ENCODE measurements around the gene RNF181. TPM values are rescaled to one million over a fixed set of nuclear protein-coding genes. Genes with fewer than 3 reads are reported as not detected.
A peak's percentile ranks its signal among the peaks of the same experiment; 100 is the strongest.
"Not testable (repeated sequence)": the region's sequence is repeated elsewhere in the genome, so short reads cannot be mapped to it uniquely, and the experiment has no call there.

RNF181 gene
- polyA plus RNA-seq, 1 donor from 2014 or later = 206 TPM

DNA sequence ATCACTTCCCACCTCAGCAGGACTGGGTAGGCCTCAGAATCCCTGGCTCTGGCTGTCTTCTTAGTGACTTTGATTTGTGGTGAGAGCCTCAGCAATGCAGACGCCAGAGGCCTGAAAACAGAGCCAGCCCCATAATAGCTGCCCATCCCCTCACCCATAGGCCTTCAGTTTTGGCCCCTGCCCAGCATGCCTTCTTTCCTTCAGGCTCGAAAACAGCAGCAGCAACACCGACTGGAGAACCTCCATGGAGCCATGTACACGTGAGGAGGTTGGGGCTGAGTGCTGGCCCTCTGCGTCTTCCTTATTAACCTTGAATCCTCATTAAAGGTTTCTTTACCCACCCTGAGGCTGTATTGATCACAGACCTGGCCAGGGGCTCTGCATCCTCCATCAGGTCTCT is 1.7 kb downstream of the RNF181 start:
- Mint-ChIP-seq H3K27ac (peak overlapping the region in 1 of 3 donors; percentile 31), H3K4me1 (peaks cover 15 to 31% (median 24%) of the 10 kb centered on the region in 3 donors), H3K27me3 (no peaks in the 10 kb centered on the region), H3K36me3 (peaks cover 3% of the 10 kb centered on the region), H3K9me3 (no peaks in the 10 kb centered on the region), H3K4me3 (peak overlapping the region in 2 of 4 donors; percentile 51 to 96)

DNA sequence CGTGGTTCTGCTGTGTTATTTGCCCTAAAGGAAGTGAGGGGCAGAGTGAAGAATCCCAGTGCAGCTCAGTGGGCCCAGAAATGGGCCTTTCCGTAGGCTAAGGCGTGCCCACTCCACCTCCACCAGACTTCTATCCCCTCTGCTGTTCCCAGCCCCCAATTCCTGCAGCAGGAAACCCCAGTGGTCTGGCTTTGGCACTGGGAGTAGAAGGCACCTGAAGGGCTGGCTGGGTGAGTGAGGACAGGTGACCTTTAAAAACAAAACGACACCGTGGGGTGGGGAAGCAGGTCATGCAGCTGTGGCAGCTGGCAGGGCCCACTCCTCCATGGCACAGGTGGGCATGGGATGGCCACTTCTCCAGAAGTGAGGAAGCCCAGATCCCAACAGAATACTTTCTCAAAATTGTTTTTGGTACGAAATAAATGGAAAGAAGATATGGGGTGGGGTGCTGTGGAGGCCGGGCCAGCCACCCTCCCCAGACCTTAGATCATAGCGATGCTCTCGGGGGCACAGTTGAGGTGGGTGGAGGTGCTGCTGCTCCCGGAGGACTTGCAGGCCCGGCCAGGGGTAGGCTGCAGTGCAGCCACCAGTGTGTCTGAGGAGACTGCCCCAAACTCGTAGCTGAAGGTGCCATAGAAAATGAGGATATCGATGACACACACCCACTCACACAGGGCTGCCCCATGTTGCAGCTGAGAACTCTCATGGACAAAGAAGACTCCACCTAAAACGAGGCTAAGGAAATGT is 3.2 kb downstream of the RNF181 start:
- Mint-ChIP-seq H3K9me3 (no peaks in the 10 kb centered on the region), H3K36me3 (peaks cover 3% of the 10 kb centered on the region), H3K27ac (peak overlapping the region in 1 of 3 donors; percentile 37), H3K4me1 (peaks cover 20 to 35% (median 28%) of the 10 kb centered on the region in 3 donors), H3K4me3 (peak overlapping the region in 2 of 4 donors; percentile 66 to 91), H3K27me3 (no peaks in the 10 kb centered on the region)

DNA sequence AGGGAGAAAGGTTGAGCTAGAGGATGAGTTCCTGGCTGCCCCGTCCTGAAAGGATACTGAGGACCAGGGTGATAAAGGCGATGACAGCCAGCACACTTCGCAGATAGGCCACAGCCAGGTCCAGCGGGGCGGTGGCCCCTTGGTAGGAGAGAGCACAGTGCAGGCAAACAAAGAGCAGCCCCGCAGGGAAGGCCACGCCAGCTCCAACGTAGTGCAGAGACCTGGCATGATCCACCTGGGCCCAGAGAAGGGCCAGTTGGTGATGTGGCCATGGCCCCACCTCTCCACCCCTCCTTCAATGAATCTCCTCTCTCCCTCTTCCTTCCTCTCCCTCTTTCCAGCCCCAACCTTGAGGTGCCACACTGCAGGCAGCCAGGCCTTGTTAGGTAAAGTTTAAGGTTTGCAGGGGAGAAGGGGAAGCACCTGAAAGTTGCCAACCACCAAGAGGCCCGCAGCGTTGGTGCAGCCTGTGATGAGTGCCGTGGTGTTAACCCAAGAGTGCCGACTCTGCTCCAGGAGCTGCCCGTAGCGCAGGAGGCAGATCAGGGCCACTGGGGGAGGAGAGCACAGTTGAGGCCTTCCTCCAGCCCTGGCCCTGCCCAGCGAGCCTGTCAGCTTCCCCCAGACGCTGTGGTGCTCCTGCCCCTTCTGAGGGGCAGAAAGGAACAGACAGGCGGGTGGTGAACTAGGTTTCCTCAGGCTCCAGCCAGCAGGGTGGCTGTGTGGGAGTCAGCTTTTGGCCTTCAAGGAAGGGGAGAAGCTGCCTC is 4.1 kb downstream of the RNF181 start:
- H3K36me3 Mint-ChIP-seq = no peaks in the 10 kb centered on the region
- no peaks in the 10 kb centered on the region for H3K27me3 Mint-ChIP-seq
- H3K4me3 Mint-ChIP-seq = peak overlapping the region in 2 of 4 donors; percentile 65 to 91

DNA sequence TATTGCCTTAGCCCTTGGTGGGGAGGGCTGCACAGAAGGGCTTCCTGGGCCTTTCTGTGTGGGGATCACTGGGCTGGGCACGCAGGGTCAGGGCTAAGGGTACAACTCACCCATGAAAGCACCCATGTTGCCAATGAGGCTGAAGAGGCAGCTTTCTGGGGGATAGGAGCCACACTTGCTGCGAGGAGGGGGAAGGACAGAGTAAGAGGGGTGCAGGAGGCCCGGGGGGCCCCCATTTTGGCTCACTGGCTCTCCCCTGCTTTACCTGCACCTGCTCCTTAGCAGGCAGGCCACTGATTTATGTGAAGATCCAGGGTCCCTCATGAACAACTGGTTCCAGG is 4.7 kb downstream of the RNF181 start:
- Mint-ChIP-seq H3K36me3 (no peaks in the 10 kb centered on the region), H3K4me1 (peaks cover 17 to 35% (median 28%) of the 10 kb centered on the region in 3 donors), H3K27me3 (no peaks in the 10 kb centered on the region), H3K27ac (peak overlapping the region in 2 of 3 donors; percentile 64 to 85), H3K4me3 (peak overlapping the region in 2 of 4 donors; percentile 65 to 91), H3K9me3 (no peaks in the 10 kb centered on the region)

More for the DNA sequence above, 4.1 kb downstream of the RNF181 start:
- Mint-ChIP-seq H3K9me3 (no peaks in the 10 kb centered on the region), H3K27ac (peak overlapping the region in 2 of 3 donors; percentile 64 to 85), H3K4me1 (peaks cover 15 to 33% (median 27%) of the 10 kb centered on the region in 3 donors)

DNA sequence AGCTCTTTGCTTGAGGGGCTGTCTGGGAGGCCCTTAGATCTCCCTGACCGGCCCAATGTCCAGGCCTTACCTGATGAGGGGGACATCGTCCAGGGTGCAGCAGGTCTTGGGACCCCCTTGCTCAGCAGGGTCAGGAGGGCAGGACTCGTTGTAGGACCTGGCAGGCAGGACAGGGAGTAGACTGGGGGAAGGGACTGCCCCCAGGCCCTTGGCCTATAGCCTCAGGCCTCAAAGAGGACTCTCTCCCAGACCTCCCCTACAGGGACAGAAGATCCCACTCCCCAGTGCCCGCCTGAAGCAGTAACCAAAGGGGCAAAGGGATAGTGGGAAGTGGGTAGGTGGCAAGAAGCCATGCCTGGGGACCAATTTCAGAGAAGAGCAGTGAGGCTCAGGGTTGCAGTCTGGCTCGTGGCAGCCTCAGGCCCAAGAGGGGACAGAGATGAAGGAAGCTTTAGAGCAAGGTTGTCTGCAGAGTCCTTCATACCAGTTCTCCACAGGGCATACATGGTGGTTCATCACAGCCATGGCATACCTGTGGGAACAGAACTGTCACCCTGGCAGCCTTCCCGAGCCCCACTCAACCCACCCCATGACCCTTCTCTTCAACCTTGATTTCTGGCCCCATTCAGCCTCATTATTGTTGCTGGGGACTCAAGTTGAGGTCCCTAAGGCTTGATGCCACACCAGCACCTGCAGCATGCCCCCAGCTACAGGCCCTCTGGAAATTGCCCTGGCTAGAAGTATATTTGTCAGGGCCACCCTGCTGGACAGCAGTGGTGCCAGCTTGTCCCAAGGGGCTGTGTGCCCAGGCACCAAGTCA is 5.6 kb downstream of the RNF181 start:
- Mint-ChIP-seq H3K4me1 (peaks cover 16 to 33% (median 24%) of the 10 kb centered on the region in 3 donors), H3K27me3 (no peaks in the 10 kb centered on the region), H3K27ac (peak overlapping the region; percentile 63 to 81 (median 64)), H3K9me3 (no peaks in the 10 kb centered on the region), H3K4me3 (peak overlapping the region; percentile 83 to 94 (median 92)), H3K36me3 (no peaks in the 10 kb centered on the region)

DNA sequence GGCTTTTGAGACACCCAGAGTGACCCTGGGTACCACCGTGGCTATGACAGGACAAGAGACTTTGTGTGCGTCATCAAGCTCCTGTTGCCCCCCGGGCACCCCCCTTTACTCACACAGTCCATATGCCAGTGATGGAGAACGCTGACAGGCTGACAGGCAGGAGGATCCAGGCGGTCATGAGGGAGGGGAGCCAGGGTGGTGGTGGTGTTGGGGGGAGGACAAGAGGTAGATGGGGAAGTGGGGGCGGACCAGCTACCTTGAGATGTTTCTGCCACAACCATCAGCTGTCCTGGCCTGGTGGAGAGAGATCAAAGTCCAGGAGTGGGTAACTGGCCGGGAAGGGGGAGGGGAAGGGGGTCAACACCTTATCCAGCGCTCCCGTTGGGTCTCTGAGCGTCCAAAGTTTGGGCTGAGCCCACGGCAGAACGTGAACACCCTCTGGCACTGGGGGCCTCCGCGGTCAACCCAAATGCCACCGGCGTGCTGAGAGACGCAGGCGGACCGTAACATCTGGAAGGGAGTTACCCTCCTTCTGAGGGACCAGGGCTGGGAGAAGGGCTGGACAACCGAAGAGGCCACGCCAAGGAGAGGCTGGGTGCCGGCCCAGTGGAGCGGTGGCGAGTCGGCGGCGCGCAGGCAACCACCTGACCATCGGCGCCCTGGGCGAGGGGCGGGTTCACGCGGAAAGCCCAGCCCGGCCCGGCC is 6.4 kb downstream of the RNF181 start:
- no peaks in the 10 kb centered on the region for H3K36me3 Mint-ChIP-seq
- no peaks in the 10 kb centered on the region for H3K9me3 Mint-ChIP-seq
- peak overlapping the region in 2 of 3 donors; percentile 64 to 81 for H3K27ac Mint-ChIP-seq
- H3K4me1 Mint-ChIP-seq = peaks cover 18 to 28% (median 24%) of the 10 kb centered on the region in 3 donors
- H3K27me3 Mint-ChIP-seq = no peaks in the 10 kb centered on the region
- H3K4me3 Mint-ChIP-seq = peak overlapping the region; percentile 83 to 94 (median 92)

DNA sequence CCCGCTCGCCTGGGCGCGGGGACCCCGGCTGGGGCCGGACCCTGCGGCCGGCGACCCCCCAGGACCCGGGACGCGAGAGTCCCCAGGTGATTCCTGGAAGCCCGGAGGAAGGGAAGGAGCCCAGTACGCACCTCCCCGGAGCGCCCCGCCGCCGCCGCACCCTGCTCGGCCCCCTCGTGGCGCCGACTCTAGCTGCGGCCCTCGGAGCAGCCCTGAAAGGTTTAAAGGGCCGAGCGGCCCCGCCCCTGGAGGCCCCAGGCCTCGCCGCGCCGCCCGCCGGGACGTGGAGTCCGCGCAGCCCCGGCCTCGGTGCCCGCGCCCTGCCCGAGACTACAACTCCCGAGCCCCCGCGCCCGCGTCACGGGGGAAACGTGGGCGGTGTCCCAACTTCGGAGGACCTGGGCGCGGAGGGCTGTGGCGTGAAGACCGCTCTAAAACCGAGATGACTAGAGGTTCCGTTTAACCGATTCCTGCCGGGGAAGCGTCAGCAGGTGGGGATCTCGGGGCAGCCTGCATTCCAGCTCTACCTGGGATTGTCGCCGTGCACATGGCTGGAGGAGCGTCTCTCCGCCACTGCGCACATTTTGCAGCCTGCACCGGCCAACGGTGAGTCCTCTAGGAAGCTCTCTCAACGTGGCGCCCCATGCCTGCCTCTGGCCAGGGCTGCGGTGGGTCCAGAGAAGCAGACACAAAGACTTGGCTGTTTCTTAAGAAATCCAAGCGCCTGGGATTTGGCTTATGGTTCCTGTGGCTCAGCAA is 7.1 kb downstream of the RNF181 start, which contains the start of gene TMEM150A:
TMEM150A (minus strand) TSS at position 223 of the 759 bp plus-strand sequence. CDS start 750 bp downstream, outside the sequence.
- no peaks in the 10 kb centered on the region for H3K27me3 Mint-ChIP-seq
- H3K4me3 Mint-ChIP-seq = peak within 1 kb of the TSS; percentile 91 to 96 (median 92)
- H3K9me3 Mint-ChIP-seq = no peaks in the 10 kb centered on the region
- H3K27ac Mint-ChIP-seq = peak within 1 kb of the TSS; percentile 65 to 81 (median 74)
- no peaks in the 10 kb centered on the region for H3K36me3 Mint-ChIP-seq
- H3K4me1 Mint-ChIP-seq = peaks cover 19 to 30% (median 26%) of the 10 kb centered on the region in 3 donors

DNA sequence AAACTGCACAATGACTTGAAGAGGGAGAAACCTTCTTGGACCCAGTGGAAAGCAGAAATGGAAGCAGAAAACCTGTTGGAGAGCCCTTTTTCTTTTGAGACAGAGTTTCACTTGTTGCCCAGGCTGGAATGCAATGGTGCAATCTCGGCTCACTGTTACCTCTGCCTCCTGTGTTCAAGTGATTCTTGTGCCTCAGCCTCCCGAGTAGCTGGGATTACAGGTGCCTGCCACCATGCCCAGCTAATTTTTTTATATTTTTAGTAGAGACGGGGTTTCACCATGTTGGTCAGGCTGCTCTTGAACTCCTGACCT is 8.5 kb downstream of the RNF181 start:
- not testable (repeated sequence) for H3K36me3 Mint-ChIP-seq, H3K9me3 Mint-ChIP-seq, H3K27me3 Mint-ChIP-seq
- Mint-ChIP-seq H3K4me1 (peaks cover 24 to 37% (median 29%) of the 10 kb centered on the region in 3 donors), H3K27ac (peak overlapping the region in 2 of 3 donors; percentile 49 to 63), H3K4me3 (peak overlapping the region in 2 of 4 donors; percentile 43 to 91)

- Mint-ChIP-seq H3K27ac (peak overlapping the region in 1 of 3 donors; percentile 48), H3K36me3 (no peaks in the 10 kb centered on the region), H3K4me3 (peak overlapping the region in 1 of 4 donors; percentile 80), H3K27me3 (no peaks in the 10 kb centered on the region), H3K4me1 (peaks cover 24 to 41% (median 32%) of the 10 kb centered on the region in 3 donors), H3K9me3 (no peaks in the 10 kb centered on the region)
Observed at GRCh38 chr2:85604568-85605339, 9.2 kb downstream of the RNF181 start.

GRCh38 chr2:85605406-85606115 is 10.0 kb downstream of the RNF181 start:
- peak overlapping the region in 1 of 4 donors; percentile 80 for H3K4me3 Mint-ChIP-seq
- H3K27me3 Mint-ChIP-seq = no peaks in the 10 kb centered on the region
- no peaks in the 10 kb centered on the region for H3K36me3 Mint-ChIP-seq
- H3K27ac Mint-ChIP-seq = peak overlapping the region in 1 of 3 donors; percentile 22
- no peaks in the 10 kb centered on the region for H3K9me3 Mint-ChIP-seq
- H3K4me1 Mint-ChIP-seq = peaks cover 24 to 46% (median 32%) of the 10 kb centered on the region in 3 donors

GRCh38 chr2:85606116-85606455 is 10.5 kb downstream of the RNF181 start:
- Mint-ChIP-seq H3K27me3 (no peaks in the 10 kb centered on the region), H3K27ac (peak overlapping the region in 1 of 3 donors; percentile 22), H3K9me3 (no peaks in the 10 kb centered on the region), H3K36me3 (no peaks in the 10 kb centered on the region), H3K4me1 (peaks cover 24 to 46% (median 31%) of the 10 kb centered on the region in 3 donors), H3K4me3 (peak overlapping the region in 1 of 4 donors; percentile 80)

GRCh38 chr2:85607268-85608215 is 12.0 kb downstream of the RNF181 start:
- H3K27me3 Mint-ChIP-seq = no peaks in the 10 kb centered on the region
- H3K27ac Mint-ChIP-seq = peak overlapping the region in 2 of 3 donors; percentile 75 to 80
- H3K36me3 Mint-ChIP-seq = no peaks in the 10 kb centered on the region

More at GRCh38 chr2:85607268-85608215, 12.0 kb downstream of the RNF181 start:
- Mint-ChIP-seq H3K9me3 (no peaks in the 10 kb centered on the region), H3K4me1 (peaks cover 28 to 41% (median 34%) of the 10 kb centered on the region in 3 donors), H3K4me3 (peak overlapping the region in 1 of 4 donors; percentile 82)

All from IgD-negative memory B cell (primary cell).